Measurements from ENCODE around the gene SRMS. TPM values are rescaled to one million over a fixed set of nuclear protein-coding genes. Genes with fewer than 3 reads are reported as not detected.
"Not testable (repeated sequence)": the region's sequence is repeated elsewhere in the genome, so short reads cannot be mapped to it uniquely, and the experiment has no call there.

Gene SRMS
- total RNA-seq, 2 donors from 2014 or later: 0.32 to 0.49 TPM

- H3K36me3 ChIP-seq: no peaks in the 10 kb centered on the region
- DNase-seq: no peak
- no peak overlapping the region for H3K9ac ChIP-seq (ENCODE audit: low read depth in 2 of 2, low read length in 2 of 2)
- H3K4me3 ChIP-seq: no peak overlapping the region
- intact Hi-C loops (cut with DNase I): no loop called here
- peaks cover 9% of the 10 kb centered on the region for H3K4me1 ChIP-seq
- TF ChIP-seq, protein P1, sequence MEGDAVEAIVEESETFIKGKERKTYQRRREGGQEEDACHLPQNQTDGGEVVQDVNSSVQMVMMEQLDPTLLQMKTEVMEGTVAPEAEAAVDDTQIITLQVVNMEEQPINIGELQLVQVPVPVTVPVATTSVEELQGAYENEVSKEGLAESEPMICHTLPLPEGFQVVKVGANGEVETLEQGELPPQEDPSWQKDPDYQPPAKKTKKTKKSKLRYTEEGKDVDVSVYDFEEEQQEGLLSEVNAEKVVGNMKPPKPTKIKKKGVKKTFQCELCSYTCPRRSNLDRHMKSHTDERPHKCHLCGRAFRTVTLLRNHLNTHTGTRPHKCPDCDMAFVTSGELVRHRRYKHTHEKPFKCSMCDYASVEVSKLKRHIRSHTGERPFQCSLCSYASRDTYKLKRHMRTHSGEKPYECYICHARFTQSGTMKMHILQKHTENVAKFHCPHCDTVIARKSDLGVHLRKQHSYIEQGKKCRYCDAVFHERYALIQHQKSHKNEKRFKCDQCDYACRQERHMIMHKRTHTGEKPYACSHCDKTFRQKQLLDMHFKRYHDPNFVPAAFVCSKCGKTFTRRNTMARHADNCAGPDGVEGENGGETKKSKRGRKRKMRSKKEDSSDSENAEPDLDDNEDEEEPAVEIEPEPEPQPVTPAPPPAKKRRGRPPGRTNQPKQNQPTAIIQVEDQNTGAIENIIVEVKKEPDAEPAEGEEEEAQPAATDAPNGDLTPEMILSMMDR (IDR thresholded peaks at IDR 0.05): no peak
- H3K9me3 ChIP-seq: no peaks in the 10 kb centered on the region
- H3K27me3 ChIP-seq: no peaks in the 10 kb centered on the region
- no peak overlapping the region for H3K27ac ChIP-seq
Measured at GRCh38 chr20:63572071-63572787, 24.7 kb upstream of the SRMS start.

DNA sequence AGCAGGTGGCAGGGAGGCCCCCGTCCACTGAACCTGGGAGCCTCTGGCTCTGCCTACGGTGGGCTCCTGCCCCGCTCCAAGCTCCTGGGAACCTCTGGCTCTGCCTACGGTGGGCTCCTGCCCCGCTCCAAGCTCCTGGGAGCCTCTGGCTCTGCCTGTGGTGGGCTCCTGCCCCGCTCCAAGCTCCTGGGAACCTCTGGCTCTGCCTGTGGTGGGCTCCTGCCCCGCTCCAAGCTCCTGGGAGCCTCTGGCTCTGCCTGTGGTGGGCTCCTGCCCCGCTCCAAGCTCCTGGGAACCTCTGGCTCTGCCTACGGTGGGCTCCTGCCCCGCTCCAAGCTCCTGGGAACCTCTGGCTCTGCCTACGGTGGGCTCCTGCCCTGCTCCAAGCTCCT lies 23.5 kb upstream of the SRMS start:
- H3K27me3 ChIP-seq; H3K36me3 ChIP-seq; H3K9ac ChIP-seq (ENCODE audit: low read depth in 2 of 2, low read length in 2 of 2); DNase-seq; H3K4me3 ChIP-seq; H3K9me3 ChIP-seq; H3K27ac ChIP-seq; H3K4me1 ChIP-seq; intact Hi-C loops (cut with DNase I): not testable (repeated sequence)

- no peak for DNase-seq
- no peaks in the 10 kb centered on the region for H3K36me3 ChIP-seq
- intact Hi-C loops (cut with DNase I): no loop called here
- no peak overlapping the region for H3K4me3 ChIP-seq
- no peaks in the 10 kb centered on the region for H3K27me3 ChIP-seq
- H3K27ac ChIP-seq: no peak overlapping the region
- H3K9me3 ChIP-seq: no peaks in the 10 kb centered on the region
- TF ChIP-seq, protein P1 (IDR thresholded peaks at IDR 0.05): no peak
- H3K9ac ChIP-seq (ENCODE audit: low read depth in 2 of 2, low read length in 2 of 2): no peak overlapping the region
- peaks cover 9% of the 10 kb centered on the region for H3K4me1 ChIP-seq
Measured at GRCh38 chr20:63570281-63571086, 22.9 kb upstream of the SRMS start.

DNA sequence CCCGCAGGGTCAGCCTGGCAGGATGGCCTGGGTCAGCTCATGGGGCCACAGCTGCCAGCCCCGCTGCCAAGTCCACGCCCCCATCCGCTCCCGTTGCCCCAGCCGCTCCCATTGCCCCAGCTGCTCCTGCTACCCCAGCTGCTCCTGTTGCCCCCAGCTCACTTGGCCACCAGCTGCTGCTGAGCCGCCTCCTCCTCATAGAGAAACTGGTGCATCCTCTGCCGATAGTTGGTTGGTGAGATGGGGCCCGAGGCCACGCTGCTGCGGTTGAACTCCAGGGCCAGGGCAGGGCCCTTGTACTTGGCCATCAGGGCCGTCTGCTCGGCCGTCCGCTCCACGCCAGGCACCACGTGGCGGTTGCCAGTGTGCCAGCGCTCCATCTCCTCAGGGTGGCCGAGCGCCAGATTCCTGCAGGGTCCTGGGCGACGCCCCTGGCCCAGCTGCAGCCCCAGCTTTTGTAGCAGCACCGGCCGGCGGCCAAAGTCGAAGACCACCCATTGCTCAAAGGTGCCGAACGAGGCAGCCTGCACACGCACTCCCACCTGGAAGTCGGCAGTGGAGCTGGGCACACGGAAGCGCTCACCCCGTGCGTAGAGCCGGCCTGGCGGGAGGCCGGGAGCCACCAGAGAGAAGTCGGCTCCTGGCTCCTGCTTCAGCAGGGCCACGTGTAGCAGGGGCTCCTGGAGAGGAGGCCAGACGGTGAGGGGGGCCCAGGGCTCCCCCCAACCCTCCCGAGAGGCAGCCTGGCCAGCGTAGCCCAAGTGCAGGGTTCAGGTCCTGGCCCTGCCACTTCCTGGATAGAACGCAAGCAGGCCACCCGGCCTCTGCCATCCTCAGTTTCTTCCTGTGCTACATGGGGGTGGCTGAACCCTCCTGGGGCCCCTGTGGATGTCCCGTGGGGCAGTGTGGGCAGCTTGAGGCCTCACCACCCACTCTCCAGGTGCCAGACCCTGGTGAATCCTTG lies 21.7 kb upstream of the SRMS start:
- Histone ChIP-seq H3K36me3 (no peaks in the 10 kb centered on the region), H3K27me3 (no peaks in the 10 kb centered on the region), H3K4me3 (no peak overlapping the region), H3K27ac (no peak overlapping the region), H3K9ac (ENCODE audit: low read depth in 2 of 2, low read length in 2 of 2) (no peak overlapping the region), H3K4me1 (peaks cover 6% of the 10 kb centered on the region), H3K9me3 (no peaks in the 10 kb centered on the region)
- DNase-seq: no peak
- TF ChIP-seq, protein P1 (IDR thresholded peaks at IDR 0.05): no peak
- intact Hi-C loops (cut with DNase I): no loop called here

- no peak for DNase-seq
- no peaks in the 10 kb centered on the region for H3K27me3 ChIP-seq
- H3K36me3 ChIP-seq: no peaks in the 10 kb centered on the region
- TF ChIP-seq, protein P1 (IDR thresholded peaks at IDR 0.05): no peak
- H3K4me3 ChIP-seq: no peak overlapping the region
- no peaks in the 10 kb centered on the region for H3K9me3 ChIP-seq
- no peak overlapping the region for H3K27ac ChIP-seq
- peak overlapping the region; percentile 14 to 40 for H3K9ac ChIP-seq (ENCODE audit: low read depth in 2 of 2, low read length in 2 of 2)
- H3K4me1 ChIP-seq: peaks cover 5% of the 10 kb centered on the region
- intact Hi-C loops (cut with DNase I): no loop called here
Measured at GRCh38 chr20:63568170-63568981, 20.8 kb upstream of the SRMS start.
